Measurements from ENCODE around the gene ZNRF3.

ZNRF3 gene

DNA sequence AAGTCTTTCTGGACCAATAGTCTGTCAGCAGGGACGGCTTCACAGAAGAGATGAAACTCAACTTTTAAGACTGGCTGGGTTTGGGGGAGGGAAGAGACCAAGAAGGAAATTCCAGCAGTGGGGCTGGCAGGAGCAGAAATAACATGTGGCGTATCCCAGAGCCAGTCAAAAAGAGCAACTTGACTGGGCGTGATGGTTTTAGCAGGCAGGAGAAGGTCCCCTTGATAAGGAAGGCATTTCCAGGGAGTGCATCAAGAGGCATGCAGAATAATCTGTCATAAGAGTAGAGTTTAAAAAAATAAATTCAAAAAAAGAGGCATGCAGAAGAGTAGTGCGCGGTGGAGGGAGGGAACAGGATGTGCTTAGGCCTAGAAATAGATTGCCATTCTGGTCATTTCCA, 125.8 kb downstream of the ZNRF3 start:
- DNase-seq (ENCODE audit: low read depth, low spot score) = no peak

DNA sequence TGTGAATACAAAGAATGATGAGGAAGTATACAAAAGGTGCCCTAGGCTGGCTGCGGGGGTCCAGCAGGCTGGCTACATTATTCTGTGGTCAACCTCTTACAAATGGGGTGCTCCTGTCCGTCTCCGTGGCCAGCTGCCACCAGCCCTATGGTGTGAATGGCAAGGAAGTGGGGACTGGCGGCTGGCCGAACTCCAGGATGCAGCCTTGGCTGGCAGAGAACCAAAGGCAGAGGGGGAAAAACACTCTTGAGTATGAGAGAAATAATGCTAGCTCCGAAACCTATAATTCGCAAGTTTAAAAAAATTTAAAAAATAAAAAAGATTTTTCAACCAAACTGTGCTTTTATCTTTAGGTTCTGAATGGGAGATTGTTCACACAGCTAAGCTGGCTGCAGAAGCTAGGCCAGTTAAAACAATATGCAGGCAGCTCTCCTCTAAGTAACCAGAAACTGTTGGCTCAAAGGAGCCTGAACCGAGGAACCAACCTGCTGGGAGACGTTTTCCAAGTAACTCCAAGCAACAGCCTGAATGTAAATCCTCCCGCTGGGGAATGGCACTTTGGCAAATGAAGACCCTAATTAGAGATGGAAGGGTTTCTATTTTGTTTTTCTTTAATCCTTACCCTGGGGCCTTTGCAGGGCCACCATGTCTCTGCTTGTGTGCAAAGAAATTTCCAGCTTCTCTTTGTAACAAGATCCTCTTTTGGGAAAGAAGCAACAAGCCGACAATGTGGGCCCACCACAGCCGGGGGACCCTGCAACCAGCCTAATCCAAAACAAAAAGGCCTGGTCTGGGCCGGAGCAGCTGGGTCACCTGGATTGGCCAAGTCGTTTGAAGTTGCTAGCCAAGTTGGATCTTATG, 128.1 kb downstream of the ZNRF3 start:
- no peak for DNase-seq (ENCODE audit: low read depth, low spot score)

- DNase-seq (ENCODE audit: low read depth, low spot score) = no peak
These were observed 128.7 kb downstream of the ZNRF3 start for GRCh38 chr22:29012101-29012433.

- no peak for DNase-seq (ENCODE audit: low read depth, low spot score)
These were observed 129.6 kb downstream of the ZNRF3 start for GRCh38 chr22:29012952-29013351.

GRCh38 chr22:29014293-29014692, 130.9 kb downstream of the ZNRF3 start:
- DNase-seq (ENCODE audit: low read depth, low spot score) = no peak

DNA sequence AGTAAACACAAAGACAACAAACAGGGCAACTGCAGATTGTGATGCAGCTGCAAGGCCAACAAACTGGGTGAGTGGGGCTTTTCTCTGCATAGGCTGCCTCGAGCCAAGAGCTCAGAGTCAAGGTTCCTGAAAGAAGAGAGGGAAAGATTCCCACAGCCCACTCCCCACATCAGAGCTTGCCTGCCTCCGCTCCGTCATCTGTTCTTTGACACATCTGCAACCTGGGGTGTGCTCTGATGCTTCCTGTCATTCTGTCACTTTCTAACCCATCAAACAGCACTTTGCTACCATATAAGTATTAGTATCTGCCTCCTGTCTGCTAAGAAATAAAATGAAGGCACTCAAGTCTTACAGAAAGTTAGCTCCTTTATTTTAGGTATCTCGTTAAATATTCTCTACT, 131.4 kb downstream of the ZNRF3 start:
- no peak for DNase-seq (ENCODE audit: low read depth, low spot score)

DNA sequence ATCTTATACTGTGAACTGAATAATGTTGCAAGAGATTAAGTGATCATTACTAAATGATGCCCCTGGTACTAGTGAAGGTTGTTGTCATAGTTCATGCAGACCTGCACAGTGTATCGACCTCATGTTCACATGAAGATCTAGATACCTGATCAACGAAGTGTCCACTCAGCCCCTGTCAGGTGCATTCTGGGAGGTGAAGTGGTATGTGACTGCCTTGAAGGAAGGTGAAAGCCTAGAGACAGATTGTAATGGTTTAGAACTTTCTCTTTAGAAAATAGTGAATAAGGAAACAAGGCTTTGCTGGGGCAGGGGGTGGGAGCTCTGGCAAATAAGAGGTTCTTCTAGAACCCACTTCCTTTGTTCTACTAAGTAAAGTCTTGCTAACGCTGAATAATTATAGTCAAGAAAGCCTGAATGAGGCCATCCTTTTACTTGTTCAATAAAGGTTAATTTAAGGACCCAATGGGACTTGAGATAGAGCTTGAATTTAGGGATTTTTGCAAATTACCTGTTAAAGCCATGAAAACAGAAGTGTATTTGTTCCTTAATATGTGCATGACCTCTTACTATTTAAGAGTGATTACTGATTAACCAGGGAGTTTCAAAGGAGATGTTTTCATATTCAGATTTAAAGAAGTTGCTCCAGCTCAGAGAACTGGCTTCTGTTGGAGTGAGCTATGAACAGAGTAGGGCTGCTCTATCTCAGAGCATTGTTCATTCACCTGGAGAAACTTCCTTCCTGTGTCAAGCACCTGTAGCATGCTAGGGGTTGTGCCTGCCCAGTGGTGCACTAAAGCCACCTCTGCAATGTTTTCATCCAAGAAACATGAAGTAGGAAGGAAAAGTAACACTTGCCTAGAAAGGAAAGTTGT, 132.9 kb downstream of the ZNRF3 start:
- DNase-seq (ENCODE audit: low read depth, low spot score) = no peak

- no peak for DNase-seq (ENCODE audit: low read depth, low spot score)
These were observed 135.2 kb downstream of the ZNRF3 start for GRCh38 chr22:29018293-29019189.

DNA sequence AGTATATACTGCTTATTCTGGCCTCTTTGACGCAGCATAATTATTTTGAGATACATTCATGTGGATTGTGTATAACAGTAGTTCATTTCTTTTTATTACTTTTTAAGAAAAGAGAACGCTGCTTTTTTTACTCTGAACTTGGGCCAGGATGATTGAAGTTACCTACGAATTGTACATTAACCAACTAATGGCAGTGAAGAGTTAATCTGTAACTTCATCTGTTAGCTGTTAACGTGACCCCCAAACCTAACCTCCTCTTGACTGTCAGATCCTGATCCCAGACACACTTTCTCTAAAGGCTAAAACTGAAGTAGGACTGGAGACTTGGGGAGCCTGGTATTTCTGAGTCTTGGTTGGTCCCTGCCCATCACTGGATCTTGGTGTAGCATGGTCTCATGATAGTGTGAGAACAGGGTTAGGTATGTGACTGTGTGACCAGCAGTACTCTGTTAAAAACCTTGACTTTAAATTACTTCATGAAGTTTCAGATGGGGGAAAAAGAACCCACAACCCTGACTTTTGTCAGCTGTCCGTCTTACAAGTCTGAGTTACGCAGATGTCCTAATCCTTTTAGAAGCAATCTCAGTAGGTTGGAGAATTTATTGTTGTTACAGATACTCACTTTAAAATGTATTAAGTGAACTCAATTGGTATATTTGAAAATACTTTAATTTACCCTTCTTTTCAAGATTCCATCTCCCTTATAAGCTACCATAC, 138.9 kb downstream of the ZNRF3 start:
- no peak for DNase-seq (ENCODE audit: low read depth, low spot score)

DNA sequence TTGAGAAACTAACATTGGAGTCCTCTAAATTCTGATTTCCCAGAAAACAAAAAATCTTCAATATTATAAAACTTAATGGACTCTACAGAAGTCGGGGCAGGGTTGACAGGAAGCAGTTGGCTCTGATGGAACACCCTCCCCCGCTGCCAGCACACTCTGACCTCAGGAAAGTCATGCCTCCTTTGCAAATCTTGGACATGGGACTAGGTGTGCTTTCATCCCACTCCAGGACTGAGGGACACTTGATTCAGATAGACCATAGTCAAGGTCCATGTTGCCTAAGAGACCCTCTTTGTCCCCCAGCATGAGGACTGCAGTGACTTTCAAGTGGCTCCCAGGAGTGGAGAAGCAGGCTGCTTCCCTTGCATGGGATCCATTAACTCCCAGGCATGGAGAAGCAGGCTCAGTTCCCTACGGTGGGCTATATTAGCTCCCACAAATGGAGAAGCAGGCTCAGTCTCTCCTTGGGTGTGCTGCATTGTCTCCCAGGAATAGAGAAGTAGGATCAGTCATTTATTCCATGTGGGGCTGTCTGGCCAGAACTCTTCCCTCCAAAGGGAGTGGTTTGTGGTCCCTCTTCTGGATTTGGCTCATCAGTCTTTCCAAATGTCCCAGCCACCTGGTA, 139.9 kb downstream of the ZNRF3 start:
- no peak for DNase-seq (ENCODE audit: low read depth, low spot score)

DNA sequence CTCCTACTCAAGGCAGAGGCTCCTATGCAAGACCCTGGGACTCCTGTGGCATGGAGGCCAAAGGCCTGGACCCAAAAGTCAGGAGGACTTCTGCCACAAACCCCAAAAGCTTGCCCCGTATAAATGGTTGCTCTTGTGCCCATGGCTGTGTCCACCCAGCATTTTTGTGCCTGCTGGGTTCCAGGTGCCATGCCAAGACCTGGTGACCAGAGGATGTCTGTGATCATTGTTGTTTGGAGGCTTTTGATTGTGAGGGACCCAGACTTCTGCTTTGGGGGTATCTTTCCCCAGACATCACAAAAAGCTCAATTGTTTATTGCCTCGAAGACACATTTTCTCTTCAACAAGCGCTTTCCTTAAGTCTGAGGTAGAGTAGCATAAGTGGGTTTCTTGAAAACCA, 143.2 kb downstream of the ZNRF3 start:
- DNase-seq (ENCODE audit: low read depth, low spot score) = no peak

DNA sequence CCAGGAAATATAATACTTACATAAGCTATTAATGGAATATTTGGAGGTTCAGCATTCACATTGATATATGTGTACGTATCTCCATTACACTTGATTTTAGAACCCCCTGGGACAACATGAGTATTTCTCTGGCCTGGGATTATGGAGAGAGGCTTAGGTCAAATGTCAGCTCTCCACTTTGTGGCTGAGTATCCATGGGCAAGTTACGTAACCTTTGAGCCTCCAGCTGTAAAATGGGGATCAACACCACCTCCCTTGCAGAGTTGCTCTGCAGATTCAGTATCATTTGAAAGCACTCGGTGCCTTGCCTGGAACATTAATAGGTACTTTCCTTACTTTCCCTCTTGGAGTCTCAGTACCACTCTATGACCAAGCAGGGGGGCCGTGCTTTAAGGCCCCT, 145.1 kb downstream of the ZNRF3 start:
- no peak for DNase-seq (ENCODE audit: low read depth, low spot score)

- no peak for DNase-seq (ENCODE audit: low read depth, low spot score)
These were observed 146.0 kb downstream of the ZNRF3 start for GRCh38 chr22:29029202-29030000.

DNA sequence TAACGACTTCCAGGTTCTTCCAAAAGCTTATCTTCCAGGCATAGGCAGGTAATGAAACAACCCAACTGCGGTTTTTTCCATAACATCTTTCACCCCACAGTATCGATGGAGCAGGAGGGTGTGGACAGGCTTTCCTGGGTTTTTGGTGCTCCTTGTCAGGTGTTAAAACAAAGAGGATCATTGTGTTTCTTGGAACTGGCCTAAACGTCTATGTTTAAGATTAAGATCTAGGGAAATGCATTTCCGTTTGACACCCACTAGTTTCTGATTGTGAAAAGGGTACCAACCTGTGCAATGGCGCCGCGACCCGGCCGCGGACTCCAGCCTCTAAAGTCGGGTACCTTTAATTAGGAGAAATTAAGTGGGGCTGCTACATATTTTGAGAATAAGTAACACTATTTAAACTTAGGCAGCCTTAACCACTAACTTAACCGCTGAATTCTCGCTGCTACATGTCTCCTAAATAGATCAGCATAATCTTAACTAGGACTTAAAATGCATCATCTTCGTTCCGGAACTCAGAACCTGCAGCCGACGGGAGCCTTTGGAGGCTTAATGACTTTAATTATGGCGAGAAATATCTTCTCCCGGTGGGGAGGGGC, 146.7 kb downstream of the ZNRF3 start:
- DNase-seq (ENCODE audit: low read depth, low spot score) = no peak

DNA sequence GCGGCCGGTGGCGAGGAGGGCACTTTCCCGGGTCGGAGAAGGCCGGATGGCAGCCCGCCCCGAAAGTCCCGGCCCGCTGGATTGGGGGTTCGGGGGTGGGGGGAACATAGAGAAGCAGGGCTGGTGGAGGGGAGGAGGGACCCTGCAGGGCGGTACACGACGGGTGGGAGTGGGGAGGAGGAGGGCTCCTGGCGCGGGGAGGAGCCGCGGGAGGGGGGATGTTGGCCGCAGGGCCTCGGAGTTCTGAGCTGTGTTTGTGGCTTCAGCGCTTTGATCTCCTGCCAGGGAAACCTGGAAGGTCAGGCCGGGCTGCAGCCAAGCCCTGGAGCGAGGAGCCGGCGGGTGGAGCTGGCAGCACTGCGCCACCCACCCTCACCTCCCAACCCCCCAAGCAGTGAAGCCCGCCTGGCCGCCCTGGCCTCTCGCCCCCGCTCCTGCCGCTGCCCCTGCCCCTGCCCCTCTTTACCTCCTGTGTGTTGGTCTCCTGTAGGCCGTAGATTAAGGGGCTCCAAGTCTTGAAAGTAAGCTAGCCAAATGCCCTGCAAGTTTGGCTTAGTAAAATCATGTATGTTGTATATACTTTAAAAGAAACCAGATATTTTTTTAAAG, 147.3 kb downstream of the ZNRF3 start:
- DNase-seq (ENCODE audit: low read depth, low spot score) = peak; percentile 56

- peak; percentile 89 for DNase-seq (ENCODE audit: low read depth, low spot score)
These were observed 148.0 kb downstream of the ZNRF3 start for GRCh38 chr22:29031227-29032011.

DNA sequence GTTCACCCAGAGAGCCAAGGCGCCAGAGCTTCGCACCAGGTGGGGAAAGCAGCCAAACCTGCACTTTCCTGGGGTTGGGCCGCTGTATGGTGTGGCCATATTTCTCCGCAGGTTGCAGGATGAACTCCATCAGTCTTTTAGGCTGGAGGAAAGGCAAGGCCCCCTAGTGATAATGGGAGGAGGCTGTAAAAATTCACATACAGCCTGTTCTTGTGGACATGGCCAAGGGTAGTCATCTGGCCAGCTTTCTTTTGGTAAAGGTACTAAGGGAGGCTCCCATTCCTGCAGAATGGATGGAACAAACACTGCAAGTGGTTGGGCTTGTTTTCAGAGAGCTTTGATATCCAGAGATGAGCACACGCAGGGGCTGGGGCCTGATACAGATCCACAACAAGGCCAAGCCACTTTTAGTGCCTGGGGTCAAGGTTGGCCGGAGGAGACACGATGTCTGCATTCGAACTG, 148.7 kb downstream of the ZNRF3 start:
- no peak for DNase-seq (ENCODE audit: low read depth, low spot score)

DNA sequence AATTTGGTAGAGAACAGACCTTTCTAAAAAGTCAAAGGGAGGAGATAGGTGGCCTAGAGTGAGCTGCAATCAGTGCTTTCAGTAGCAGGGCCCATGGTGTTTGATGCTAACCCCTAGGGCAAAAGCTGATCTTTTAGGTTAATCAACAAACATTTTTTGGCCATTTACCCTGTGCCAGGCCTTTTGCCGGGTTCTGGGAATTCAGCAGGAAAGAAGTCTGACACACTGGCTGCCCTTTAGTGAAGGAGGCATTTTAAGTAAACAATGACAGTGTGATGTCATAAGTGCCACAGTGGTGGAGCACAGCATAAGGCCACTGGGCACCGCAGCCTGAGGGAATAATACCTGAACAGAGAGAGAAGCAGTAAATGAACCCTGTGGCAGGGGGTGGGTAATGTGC, 149.2 kb downstream of the ZNRF3 start:
- no peak for DNase-seq (ENCODE audit: low read depth, low spot score)

All from brain pericyte (primary cell).